CD4-positive, alpha-beta T cell treated with Interleukin-21 for 1 hour (primary cell): ENCODE results near the gene PFDN6.
"Not testable (repeated sequence)": the region's sequence is repeated elsewhere in the genome, so short reads cannot be mapped to it uniquely, and the experiment has no call there.

Experiments
- DNase-seq: peaks from one replicate; pipeline ENCODE4 v3.0.0-alpha.2; 2020

PFDN6 gene

DNA sequence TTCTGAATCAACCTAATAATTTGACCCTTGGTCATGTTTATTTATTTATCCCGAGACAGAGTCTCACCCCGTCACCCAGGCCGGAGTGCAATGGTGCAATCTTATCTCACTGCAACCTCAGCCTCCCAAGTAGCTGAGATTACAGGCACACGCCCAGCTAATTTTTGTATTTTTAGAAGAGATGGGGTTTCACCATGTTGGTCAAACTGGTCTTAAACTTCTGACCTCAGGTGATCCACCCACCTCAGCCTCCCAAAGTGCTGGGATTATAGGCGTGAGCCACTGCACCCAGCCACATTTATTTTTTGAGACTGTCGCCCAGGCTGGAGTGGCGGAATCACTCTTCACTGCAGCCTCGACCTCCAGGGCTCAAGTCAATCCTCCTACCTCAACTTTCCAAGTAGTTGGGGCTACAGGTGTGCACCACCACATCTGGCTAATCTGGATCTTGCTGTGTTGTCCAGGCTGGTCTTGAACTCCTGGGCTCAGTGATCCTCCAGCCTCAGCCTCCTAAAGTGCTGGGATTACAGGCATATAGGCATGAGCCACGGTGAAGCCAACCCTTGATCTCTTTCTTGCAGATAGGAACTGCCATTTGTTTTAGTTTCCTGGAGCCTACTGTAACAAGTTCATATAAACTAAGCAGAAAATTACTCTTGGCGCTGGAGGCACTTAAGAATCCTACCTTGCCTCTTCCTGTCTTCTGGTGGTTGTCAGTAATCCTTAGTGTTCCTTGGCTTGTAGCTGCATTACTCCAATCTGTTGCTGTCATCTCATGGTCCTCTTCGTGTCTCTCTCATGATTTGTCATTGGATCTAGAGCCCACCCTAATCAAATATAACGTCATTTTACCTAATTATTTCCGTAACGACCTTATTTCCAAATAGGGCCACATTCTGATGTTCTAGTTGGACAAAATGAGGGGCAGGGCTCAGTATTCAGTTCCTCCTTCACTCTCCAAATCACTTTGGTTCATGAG is 15.2 kb upstream of the PFDN6 start:
- no peak for DNase-seq

DNA sequence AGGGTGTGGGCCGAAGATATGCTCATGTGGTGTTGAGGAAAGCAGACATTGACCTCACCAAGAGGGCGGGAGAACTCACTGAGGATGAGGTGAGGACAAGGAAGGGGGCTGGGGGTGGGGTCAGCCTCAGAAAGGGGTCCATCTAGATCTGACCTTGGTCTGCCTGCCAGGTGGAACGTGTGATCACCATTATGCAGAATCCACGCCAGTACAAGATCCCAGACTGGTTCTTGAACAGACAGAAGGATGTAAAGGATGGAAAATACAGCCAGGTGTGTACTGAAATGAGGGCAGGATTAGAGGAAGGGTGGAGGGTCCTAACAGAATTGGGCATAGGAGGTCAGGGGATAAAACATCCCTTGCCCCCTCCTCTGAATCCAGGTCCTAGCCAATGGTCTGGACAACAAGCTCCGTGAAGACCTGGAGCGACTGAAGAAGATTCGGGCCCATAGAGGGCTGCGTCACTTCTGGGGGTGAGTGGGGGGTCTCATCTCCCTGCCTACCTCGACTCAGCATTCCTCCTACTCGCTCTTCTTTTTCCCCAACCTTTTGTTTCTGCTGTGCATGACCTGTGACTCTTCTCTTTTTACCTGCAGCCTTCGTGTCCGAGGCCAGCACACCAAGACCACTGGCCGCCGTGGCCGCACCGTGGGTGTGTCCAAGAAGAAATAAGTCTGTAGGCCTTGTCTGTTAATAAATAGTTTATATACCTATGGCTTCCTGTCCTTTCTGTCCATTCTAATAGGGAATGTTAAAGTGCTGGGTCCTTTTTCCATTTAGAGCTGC is 13.4 kb upstream of the PFDN6 start:
- not testable (repeated sequence) for DNase-seq

DNA sequence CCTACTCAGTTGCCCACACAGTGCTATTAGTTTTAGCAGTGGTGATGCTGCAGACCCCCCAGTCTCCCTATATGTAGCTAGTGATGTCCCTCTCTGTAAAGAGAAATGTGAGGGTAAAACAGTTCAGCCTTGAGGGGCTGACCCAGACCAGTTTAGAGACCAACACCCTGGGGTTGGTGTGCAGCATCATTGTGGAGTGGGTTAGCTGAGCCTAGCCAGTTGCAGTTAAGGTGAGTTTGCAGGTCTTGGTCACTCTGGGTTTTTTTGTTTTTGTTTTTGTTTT is 12.9 kb upstream of the PFDN6 start:
- no peak for DNase-seq

DNA sequence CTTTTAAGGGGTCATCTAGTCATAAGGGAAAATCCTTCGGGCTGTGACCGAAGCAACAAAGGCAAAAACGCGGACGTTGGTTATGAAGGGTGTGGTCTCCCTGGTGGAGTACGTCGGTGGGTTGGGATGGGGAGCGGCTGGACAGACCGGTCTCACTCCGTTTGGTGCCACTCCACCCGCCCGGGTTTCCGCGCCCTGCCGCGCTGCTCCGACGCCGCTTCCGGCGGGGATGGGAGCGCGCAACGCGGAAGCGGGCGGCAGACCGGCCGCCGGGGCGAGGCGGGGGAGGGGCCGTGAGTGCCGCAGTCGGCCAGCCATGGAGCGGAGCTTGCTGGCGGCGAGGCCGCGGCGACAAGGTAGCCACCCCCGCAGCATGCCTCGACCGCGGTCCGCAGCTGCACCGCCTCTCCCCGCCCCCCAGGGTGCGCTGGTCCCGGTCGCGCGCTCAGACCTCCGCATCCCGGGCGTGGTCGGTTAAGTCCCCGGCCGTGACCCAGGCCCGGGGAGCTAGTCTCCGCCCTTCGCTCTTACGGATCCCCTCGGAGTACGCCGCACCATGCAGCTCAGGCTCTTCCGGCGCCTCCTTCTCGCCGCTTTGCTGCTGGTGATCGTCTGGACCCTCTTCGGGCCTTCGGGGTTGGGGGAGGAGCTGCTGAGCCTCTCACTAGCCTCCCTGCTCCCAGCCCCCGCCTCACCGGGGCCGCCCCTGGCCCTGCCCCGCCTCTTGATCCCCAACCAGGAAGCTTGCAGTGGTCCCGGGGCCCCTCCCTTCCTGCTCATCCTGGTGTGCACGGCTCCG is 12.3 kb upstream of the PFDN6 start, which contains the start of gene B3GALT4:
TSS of gene B3GALT4 (plus strand) at position 260 of the 799 bp plus-strand sequence. CDS start at position 557, 297 bp downstream.
- DNase-seq: peak; percentile 77

DNA sequence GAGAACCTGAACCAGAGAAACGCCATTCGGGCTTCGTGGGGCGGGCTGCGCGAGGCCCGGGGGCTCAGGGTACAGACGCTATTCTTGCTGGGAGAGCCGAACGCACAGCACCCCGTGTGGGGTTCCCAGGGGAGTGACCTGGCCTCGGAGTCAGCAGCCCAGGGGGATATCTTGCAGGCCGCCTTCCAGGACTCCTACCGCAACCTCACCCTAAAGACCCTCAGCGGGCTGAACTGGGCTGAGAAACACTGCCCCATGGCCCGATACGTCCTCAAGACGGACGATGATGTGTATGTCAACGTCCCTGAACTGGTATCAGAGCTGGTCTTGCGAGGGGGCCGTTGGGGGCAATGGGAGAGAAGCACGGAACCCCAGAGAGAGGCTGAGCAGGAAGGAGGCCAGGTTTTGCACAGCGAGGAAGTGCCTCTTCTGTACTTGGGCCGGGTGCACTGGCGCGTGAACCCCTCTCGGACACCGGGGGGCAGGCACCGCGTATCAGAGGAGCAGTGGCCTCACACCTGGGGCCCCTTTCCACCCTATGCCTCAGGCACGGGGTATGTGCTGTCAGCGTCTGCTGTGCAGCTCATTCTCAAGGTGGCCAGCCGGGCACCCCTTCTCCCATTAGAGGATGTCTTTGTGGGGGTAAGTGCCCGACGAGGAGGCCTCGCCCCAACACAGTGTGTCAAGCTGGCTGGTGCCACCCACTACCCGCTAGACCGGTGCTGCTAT is 11.6 kb upstream of the PFDN6 start:
- DNase-seq: peak; percentile 41

DNA sequence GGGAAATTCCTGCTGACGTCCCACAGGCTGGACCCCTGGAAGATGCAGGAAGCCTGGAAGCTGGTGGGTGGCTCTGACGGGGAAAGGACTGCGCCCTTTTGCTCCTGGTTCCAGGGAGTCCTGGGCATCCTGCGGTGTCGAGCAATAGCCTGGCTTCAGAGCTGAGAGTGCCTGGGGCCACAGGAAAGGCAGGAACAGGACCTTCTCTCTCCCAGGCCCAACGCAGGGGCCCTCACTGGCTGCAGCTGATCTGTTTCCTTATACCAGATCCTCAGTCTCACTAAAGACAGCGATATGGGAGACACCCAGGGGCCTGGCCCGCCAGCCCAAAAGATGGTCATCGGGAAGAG is 11.0 kb upstream of the PFDN6 start:
- DNase-seq: no peak

DNA sequence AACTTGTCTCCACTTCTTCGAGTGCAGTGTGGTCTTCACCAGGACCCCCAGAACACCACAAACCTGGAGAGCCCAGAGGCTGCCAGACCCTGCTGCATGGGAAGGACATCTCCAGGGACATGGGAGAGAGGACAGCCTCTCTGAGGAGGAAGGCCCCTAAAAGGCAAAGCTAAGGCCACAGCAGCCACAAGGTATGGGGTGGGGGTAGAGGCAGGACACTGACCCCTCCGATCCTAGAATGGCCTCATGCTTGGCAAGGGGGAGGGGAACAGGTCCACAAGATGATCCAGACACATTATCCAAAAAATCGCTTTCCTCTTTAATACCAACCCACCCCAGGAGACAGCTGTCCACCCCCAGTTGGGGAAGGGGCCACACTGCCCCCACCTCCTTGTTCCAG is 10.6 kb upstream of the PFDN6 start:
- DNase-seq: no peak

DNA sequence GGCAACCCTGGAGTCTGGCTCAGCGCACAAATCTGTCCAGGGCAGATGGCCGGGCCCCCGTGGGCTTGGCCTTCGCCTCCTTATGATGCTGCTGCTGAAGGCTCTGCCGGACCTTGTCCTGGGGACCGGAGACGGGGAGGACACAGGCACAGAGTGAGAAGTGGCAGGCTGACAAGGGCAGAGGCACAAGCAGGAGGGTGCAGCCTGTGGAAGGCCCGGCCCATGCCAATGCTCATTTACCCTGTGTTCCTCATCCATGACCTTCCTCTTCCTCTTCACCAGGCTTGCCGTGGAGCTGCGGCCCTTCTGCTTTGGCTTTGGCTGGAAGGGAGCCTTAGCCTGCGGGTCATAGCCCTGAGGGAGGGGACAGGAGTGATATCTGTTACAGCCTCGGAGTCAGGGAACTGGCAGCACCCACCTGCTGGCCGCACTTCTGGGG is 10.1 kb upstream of the PFDN6 start:
- no peak for DNase-seq

DNA sequence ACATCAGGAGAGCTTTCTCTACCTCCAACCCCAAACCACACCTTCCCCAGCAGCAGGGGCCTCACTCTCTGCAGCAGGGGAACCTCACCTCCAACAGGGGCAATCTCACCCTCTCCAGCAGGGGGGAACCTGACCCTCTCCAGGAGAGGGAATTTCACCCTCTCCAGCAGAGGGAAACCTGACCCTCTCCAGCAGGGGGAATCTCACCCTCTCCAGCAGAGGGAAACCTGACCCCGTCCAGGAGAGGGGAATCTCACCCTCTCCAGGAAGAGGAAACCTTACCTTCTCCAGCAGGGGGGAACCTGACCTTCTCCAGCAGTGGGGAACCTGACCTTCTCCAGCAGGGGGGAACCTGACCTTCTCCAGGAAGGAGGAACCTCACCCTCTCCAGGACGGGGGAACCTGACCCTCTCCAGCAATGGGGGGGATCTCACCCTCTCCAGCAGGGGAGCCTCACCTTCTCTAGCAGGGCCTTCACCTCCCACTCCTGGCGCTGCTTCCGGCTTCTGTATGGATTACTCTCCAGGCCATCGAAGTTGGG is 9.4 kb upstream of the PFDN6 start:
- no peak for DNase-seq

DNA sequence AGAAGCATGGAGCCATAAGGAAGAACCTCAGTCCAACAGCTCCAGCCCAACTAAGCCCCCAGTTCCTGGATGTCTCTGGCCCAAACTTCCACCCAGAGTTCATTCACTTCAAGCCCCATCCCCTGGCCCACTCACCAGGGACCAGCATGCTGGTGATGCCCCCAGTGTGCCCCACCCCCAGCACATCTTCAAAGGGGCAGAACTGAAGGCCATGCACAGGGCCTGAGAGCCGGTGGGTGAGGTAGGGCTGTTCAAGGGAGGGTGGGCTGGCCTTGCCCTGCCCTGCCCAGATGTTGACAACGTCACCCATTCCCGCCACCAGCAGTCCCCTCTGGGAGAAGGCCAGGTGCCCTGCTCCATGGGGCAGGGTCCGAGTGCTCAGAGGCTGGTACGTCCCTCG is 8.9 kb upstream of the PFDN6 start:
- DNase-seq: no peak

DNA sequence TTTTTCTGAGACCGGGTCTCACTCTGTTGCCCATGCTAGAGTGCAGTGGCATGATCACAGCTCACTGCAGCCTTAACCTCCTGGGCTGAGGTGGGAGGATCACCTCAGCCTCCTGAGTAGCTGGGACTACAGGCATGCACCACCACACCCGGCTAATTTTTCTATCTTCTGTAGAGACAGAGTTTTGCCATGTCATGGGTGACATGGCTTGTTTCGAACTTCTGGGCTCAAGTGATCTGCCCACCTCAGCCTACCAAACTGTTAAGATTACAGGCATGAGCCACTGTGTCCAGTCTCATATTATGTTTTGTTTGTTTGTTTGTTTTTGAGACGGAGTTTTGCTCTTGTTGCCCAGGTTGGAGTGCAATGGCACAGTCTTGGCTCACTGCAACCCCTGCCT is 4.2 kb upstream of the PFDN6 start:
- not testable (repeated sequence) for DNase-seq

DNA sequence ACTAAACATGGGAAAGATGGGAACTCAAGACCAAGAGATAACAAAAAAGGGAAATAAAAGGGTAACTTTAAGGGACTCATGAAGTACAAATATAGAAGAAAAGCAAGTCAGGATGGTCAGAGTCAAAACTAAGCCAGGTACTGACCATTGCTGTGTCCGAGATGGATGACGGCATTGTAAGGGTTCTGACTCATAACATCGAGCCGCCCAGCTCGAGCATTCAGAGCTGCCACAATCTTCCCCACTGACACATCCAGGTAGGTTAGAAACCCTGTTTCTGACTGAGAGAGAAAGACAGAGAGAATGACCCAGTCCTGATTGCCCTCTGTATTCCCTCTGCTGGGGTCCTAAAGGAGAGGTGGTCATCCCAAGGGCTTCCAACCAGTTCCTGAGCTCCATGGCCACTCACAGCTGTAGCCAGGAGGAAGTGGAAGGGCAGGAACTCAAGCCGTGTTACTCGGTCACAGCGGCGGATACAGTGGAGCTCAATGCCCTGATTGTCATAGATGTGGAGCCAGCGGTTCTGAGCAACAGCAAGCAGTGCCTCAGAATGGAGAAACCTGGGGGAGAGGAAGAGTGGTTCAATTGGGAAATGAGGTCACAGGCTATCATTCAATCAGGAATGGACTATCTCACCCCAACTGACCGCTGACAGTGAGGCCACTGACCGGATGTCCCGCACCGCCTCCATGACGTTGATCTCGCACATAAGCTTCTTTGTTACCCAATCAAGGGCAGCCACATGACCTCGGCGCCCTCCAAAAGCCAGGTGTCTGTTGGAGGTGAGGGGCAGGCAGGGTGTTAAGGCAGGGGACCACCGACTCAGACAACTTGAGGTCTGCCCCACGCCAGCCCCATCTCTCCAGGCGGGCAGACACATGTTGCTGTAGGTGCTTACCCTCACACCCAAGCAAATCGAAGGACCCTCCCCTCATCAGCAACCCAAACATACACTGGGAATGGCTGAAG is 2.2 kb upstream of the PFDN6 start:
- no peak for DNase-seq

DNA sequence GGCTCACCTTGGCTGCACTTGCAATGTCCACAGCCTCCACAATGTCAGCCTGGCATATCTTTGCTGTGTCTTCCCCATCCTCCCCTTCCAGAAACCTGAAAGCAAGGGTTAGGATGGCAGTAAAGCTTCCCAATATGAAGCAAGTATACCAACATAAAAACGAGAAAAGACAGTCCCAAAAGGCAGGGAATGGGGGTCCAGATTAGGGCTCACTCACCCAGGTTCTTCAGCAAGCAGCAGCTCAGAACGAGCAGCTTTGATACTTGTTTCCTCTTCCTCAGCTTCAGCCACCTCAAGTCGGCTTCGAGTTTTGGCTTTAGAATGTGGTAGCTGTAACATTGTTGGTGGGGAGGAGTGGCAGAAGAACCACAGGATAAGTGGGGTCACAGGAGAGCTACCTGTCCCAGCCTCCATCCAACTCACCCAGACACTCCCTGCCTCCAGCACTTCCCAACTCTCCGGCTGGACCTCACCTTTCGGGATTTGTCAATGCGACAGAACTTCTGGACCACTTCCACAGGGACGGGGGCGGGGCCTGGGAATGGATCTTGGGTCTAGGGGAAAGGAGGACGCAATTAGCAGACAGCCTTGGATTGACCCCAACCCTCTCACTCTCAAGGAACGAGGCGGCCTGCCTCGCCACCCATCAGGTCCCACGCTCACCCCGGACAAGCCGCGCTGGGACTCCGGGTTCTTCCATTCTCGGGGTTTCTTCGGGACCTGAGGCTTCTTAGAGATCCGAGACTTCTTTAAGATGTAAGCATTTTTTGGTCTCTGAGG is 1.1 kb upstream of the PFDN6 start:
- no peak for DNase-seq

DNA sequence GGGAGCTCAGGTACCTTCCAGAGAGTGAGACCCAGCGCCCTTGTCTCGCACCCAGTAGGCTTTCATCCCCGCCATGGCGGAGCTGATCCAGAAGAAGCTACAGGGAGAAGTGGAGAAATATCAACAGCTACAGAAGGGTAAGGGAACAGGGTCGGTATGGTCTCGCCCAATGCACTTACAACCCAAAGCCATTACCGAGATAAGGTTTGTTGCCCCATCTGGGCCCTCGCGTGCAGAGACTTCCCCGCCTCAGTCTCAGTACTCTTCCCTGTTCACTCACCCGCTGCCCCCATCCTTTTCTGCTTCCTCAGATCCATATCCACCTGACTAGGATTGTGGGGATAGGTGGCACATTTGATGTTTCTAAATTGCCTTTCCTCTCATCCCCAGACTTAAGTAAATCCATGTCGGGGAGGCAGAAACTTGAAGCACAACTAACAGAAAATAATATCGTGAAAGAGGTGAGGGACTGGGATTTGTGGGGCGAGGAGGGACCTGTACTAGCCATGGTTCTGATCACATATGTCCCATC is 449 bp downstream of the PFDN6 start:
- DNase-seq: no peak

DNA sequence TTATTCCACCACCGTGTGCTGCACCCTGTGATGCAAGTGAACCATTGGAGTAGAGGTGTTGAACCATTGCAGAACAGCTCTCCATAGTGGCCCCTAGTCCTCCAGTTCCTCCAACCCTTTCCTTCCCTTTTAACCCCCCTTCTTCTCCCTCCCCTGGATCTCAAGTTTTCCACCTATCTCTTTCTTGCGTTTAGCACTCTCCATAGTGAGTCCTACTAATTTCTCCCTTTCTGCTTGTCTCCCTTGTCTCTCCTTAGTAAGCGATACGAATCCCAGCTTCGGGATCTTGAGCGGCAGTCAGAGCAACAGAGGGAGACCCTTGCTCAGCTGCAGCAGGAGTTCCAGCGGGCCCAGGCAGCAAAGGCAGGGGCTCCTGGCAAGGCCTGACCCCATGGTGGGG is 1.1 kb downstream of the PFDN6 start:
- no peak for DNase-seq

DNA sequence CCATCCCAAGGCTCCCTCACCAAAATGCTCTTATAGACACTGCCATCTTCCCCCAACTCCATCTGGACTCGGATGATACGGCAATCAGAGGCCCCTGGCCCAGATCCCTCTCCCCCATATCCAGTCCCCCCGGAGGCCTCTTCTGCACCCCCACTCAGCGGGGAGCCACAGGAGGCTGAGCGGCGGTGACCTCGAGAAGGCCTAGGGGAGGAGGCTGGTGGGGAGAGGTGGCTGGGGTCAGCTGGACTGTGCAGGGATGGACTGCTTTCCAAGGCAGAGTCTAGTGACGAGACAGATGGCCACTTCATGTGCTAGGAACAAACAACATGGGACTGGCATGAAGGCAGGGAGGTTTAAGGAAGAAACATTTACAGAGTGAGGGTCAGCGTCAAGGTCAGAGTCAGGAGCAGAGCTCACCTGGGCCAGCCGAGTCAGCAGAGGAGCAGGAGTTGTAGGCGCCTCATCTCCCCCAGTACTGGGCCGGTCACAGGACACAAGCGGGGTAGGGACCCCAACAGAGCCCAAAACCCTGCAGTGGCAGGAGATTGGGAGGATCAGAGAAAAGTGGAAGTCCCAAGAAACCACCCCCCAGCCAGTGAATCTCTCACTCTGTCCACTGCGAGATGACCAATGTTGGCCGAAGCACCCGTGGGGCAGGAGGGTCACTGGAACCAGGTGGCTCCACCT is 3.7 kb downstream of the PFDN6 start:
- DNase-seq: no peak

DNA sequence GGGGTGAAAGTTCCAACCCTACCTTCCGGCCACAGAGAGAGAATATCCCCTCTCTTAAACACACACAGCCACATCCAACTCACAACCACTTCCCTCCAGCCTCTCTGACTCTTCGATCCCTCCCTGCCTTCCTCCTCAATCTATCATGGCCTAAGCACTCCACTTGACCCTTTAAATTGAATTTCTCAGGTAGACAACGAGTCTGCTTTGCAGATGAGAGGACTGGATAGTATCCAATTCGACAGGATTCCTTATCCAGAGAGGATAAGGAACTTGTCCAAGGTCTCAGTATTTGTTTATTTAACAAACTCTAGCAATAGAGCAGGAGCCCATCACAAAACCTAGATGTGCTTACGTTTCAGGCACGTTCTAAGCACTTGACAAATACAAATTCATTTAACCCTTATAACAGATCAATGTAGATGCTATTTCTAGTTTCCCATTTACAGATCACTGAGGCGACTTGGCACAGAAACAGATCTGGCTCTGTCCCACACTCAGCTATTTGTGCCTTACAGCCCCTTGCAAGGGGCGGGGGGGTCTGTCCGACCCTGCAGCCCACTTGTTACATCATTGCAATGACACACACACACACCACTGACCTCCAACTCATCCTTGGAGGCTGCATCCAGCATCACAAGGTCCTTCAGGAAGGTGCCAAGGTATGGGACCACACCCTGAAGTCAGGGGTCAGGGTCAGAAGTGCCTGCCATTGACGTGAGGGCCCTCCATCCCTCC is 4.9 kb downstream of the PFDN6 start:
- no peak for DNase-seq

DNA sequence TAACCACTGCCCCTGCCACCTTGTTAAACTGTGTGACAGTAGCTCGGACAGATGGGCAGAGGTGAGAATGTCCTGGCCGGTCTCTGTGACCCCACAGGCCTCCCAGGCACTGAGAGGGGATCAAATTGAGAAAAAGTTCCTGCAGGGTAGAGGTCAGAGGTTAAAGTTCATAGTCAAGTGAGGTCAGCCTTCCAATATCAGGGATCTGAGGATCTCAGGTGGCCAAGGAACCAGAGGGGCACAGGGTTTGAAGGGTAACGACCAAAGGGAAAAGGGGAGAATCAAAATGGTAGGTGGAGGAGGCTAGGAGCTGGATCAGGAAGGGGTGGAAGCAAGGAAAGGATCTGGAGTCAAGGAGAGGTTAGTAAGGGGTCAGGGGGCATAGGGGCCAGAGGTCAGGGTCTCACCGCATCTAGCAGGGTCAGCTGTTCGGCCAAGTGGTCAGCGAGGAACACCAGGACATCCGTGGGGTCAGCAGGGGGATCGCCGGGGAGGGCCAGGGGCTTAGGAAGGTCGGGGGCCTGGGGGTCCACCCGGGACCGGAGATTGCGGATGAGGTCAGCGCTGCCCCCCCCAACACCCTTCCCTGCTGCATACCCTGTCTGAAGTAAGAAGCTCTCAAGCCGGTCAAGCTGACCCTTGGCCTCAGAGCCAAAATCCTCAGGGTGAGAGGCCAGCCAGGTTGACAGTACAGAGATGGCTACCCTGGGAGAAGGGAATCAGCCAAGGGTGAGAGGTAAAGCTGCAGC is 6.4 kb downstream of the PFDN6 start:
- no peak for DNase-seq
